Measurements from ENCODE around the gene STN1.

The STN1 gene

GRCh38 chr10:103921750-103922195 lies 3.8 kb upstream of the STN1 start:
- Histone ChIP-seq H3K27me3 (no peaks in the 10 kb centered on the region), H3K4me2 (peak overlapping the region in 5 of 11 experiments; percentile 13 to 52 (median 31); a peak in 7 of 22 replicates), H3K36me3 (no peaks in the 10 kb centered on the region), H4K20me1 (no peaks in the 10 kb centered on the region), H3K4me1 (peaks cover 14 to 28% (median 24%) of the 10 kb centered on the region in 10 experiments), H3K9ac (no peak overlapping the region), H3K4me3 (no peak overlapping the region), H3K27ac (0 out of 22 replicates have a peak overlapping the region, but pooled peaks of 1 of the 11 experiments have one; percentile 5), H3K9me3 (replicated peaks in 1 of 11) (no peaks in the 10 kb centered on the region)
- no peak for TF ChIP-seq Cebpa-rat (IDR thresholded peaks at IDR 0.05)

- Histone ChIP-seq H3K4me1 (peaks cover 19 to 31% (median 29%) of the 10 kb centered on the region in 10 experiments), H3K27me3 (no peaks in the 10 kb centered on the region), H3K36me3 (no peaks in the 10 kb centered on the region), H3K4me3 (no peak overlapping the region), H4K20me1 (no peaks in the 10 kb centered on the region), H3K27ac (0 out of 22 replicates have a peak overlapping the region, but pooled peaks of 1 of the 11 experiments have one; percentile 5), H3K9ac (no peak overlapping the region), H3K4me2 (peak overlapping the region in 3 of 11 experiments; percentile 15 to 52 (median 31); a peak in 2 of 22 replicates), H3K9me3 (replicated peaks in 1 of 11) (no peaks in the 10 kb centered on the region)
- TF ChIP-seq Cebpa-rat (IDR thresholded peaks at IDR 0.05) = no peak
Measured at GRCh38 chr10:103921248-103921647, 3.3 kb upstream of the STN1 start.

- Histone ChIP-seq H3K27ac (no peak overlapping the region), H3K27me3 (no peaks in the 10 kb centered on the region), H3K4me3 (no peak overlapping the region), H3K36me3 (peaks cover 0 to 15% (median 12%) of the 10 kb centered on the region in 11 experiments; a peak in 17 of 22 replicates), H3K9ac (no peak overlapping the region), H3K9me3 (replicated peaks in 1 of 11) (peaks cover 7 to 13% (median 12%) of the 10 kb centered on the region in 11 experiments), H3K4me2 (0 out of 22 replicates have a peak overlapping the region, but pooled peaks of 2 of the 11 experiments have one; percentile 3 to 65), H4K20me1 (no peaks in the 10 kb centered on the region), H3K4me1 (peaks cover 27 to 42% (median 36%) of the 10 kb centered on the region in 10 experiments)
- TF ChIP-seq Cebpa-rat (IDR thresholded peaks at IDR 0.05) = no peak
Measured at GRCh38 chr10:103919648-103920025, 1.7 kb upstream of the STN1 start.

- Histone ChIP-seq H3K9ac (peak overlapping the region; percentile 74 to 90 (median 88)), H3K27ac (peak overlapping the region; percentile 49 to 94 (median 90); a peak in 21 of 22 replicates), H3K27me3 (no peaks in the 10 kb centered on the region), H3K36me3 (peaks cover 0 to 19% (median 14%) of the 10 kb centered on the region in 11 experiments; a peak in 17 of 22 replicates), H3K4me3 (peak overlapping the region; percentile 56 to 83 (median 72)), H3K4me2 (peak overlapping the region; percentile 90 to 98 (median 98)), H3K4me1 (peaks cover 27 to 47% (median 37%) of the 10 kb centered on the region in 10 experiments), H4K20me1 (no peaks in the 10 kb centered on the region), H3K9me3 (replicated peaks in 1 of 11) (peaks cover 9 to 18% (median 16%) of the 10 kb centered on the region in 11 experiments)
- no peak for TF ChIP-seq Cebpa-rat (IDR thresholded peaks at IDR 0.05)
Measured at GRCh38 chr10:103917302-103918052, 507 bp downstream of the STN1 start.

GRCh38 chr10:103916876-103917275 lies 1.1 kb downstream of the STN1 start:
- Histone ChIP-seq H3K4me2 (peak overlapping the region; percentile 90 to 98 (median 98)), H3K36me3 (peaks cover 0 to 19% (median 15%) of the 10 kb centered on the region in 11 experiments; a peak in 17 of 22 replicates), H3K4me3 (peak overlapping the region; percentile 56 to 83 (median 72)), H4K20me1 (no peaks in the 10 kb centered on the region), H3K4me1 (peaks cover 28 to 52% (median 35%) of the 10 kb centered on the region in 10 experiments), H3K27ac (peak overlapping the region in 8 of 11 experiments; percentile 83 to 94 (median 90); a peak in 14 of 22 replicates), H3K27me3 (no peaks in the 10 kb centered on the region), H3K9me3 (replicated peaks in 1 of 11) (peaks cover 9 to 18% (median 16%) of the 10 kb centered on the region in 11 experiments), H3K9ac (peak overlapping the region; percentile 74 to 90 (median 88); a peak in 21 of 22 replicates)
- TF ChIP-seq Cebpa-rat (IDR thresholded peaks at IDR 0.05) = no peak

DNA sequence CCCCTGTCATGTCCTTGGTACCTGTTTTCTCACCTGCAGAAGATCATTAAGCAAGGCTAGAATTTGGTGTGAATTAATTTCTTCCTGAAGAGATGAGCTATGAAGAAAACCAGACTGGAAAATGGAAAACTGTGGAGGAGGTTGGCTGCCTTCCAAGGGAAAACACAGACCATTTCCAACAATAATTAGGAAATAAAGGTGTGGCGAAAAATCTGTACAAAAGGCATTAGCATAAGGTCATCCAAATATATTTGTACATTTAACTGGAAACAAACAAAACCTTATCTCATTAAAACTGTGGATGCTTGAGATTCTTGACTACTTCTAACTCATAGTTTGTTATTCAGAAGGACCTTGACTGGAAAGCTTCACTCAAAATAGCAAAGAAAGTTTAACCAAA lies 1.7 kb downstream of the STN1 start:
- Histone ChIP-seq H3K27me3 (no peaks in the 10 kb centered on the region), H3K4me2 (peak overlapping the region; percentile 90 to 98 (median 98)), H3K27ac (no peak overlapping the region; a peak in 1 of 22 replicates), H4K20me1 (no peaks in the 10 kb centered on the region), H3K4me3 (peak overlapping the region in 5 of 10 experiments; percentile 69 to 83 (median 73); a peak in 7 of 20 replicates), H3K36me3 (peaks cover 0 to 19% (median 15%) of the 10 kb centered on the region in 11 experiments; a peak in 17 of 22 replicates), H3K9ac (peak overlapping the region in 2 of 11 experiments; percentile 22 to 89; a peak in 3 of 22 replicates), H3K4me1 (peaks cover 29 to 53% (median 38%) of the 10 kb centered on the region in 10 experiments), H3K9me3 (replicated peaks in 1 of 11) (peaks cover 9 to 18% (median 16%) of the 10 kb centered on the region in 11 experiments)
- TF ChIP-seq Cebpa-rat (IDR thresholded peaks at IDR 0.05) = no peak

- Histone ChIP-seq H3K36me3 (peaks cover 0 to 19% (median 15%) of the 10 kb centered on the region in 11 experiments; a peak in 17 of 22 replicates), H3K9ac (peak overlapping the region in 2 of 11 experiments; percentile 22 to 89; a peak in 2 of 22 replicates), H3K4me1 (peaks cover 34 to 57% (median 42%) of the 10 kb centered on the region in 10 experiments), H4K20me1 (no peaks in the 10 kb centered on the region), H3K4me2 (peak overlapping the region; percentile 90 to 98 (median 98)), H3K27ac (no peak overlapping the region; a peak in 1 of 22 replicates), H3K27me3 (no peaks in the 10 kb centered on the region), H3K9me3 (replicated peaks in 1 of 11) (peaks cover 9 to 18% (median 16%) of the 10 kb centered on the region in 11 experiments), H3K4me3 (peak overlapping the region in 3 of 10 experiments; percentile 21 to 83 (median 74); a peak in 3 of 20 replicates)
- TF ChIP-seq Cebpa-rat (IDR thresholded peaks at IDR 0.05) = no peak
Measured at GRCh38 chr10:103915796-103916195, 2.2 kb downstream of the STN1 start.

DNA sequence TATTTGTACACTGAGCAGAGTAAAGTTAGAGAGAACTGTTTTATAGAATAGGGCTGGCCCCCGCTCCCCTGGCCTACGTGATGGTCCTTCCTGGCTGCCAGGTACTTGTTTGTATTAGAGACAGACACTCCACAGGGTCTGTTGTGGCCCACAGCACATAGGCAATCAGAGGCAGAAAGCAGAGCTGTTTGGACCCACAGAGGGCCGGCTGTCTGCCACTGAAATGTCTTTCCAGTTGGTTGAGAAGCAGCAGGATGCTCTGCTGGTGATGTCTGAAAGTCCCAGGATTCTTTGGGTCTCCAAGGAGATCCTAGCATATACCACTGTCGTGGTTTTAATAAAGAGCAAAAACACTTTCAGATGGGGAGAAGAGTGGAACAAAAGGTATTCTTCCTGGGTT lies 5.2 kb downstream of the STN1 start:
- Histone ChIP-seq H3K36me3 (peaks cover 0 to 22% (median 15%) of the 10 kb centered on the region in 11 experiments; a peak in 17 of 22 replicates), H3K27ac (peak overlapping the region in 4 of 11 experiments; percentile 2 to 76 (median 54); a peak in 4 of 22 replicates), H3K4me3 (no peak overlapping the region), H3K9ac (no peak overlapping the region), H3K27me3 (no peaks in the 10 kb centered on the region), H3K4me2 (peak overlapping the region in 1 of 11 experiments; percentile 82; a peak in 2 of 22 replicates), H3K4me1 (peaks cover 47 to 76% (median 62%) of the 10 kb centered on the region in 10 experiments), H3K9me3 (replicated peaks in 1 of 11) (peaks cover 9 to 18% (median 16%) of the 10 kb centered on the region in 11 experiments), H4K20me1 (no peaks in the 10 kb centered on the region)
- TF ChIP-seq Cebpa-rat (IDR thresholded peaks at IDR 0.05) = no peak

Data from BLaER1 treated with 17β-estradiol and CSF1 and Interleukin-3, amounts not matched to agents 10 nM and 100 nM (cell line).